Right cardiac atrium (tissue), 5 donors: ENCODE measurements around the gene HPN. TPM values are rescaled to one million over a fixed set of nuclear protein-coding genes. Genes with fewer than 3 reads are reported as not detected.

Source experiments
- ATAC-seq, 2 donors: fragments of 200-7000 bp; cut with Tn5 transposase; one replicate each; pipeline versions ENCODE4 v1.8.0 to v1.9.1; 2020; ENCODE audit warnings: moderate library complexity in 2 of 2, mild to moderate bottlenecking in 1 of 2
- DNase-seq, 3 donors: peaks; one replicate each; pipeline ENCODE4 v3.0.0-alpha.2; 2020
- H3K27ac ChIP-seq: one replicate; pipeline ENCODE4 v1.5.1; 2013; ENCODE audit warnings: mild to moderate bottlenecking, low read length, control low read depth, moderate library complexity
- H3K27me3 ChIP-seq: one replicate; pipeline ENCODE4 v1.6.1; 2013; ENCODE audit not compliant: control insufficient read depth, insufficient read depth
- H3K4me1 ChIP-seq: one replicate; pipeline ENCODE4 v1.6.1; 2013; ENCODE audit warnings: low read length; ENCODE audit not compliant: control insufficient read depth, insufficient read depth
- H3K4me3 ChIP-seq: one replicate; pipeline ENCODE4 v1.5.1; 2013; ENCODE audit warnings: low read length, control low read depth
- H3K9me3 ChIP-seq: one replicate; pipeline ENCODE4 v1.6.1; 2013; ENCODE audit warnings: low read length; ENCODE audit not compliant: control insufficient read depth
- WGBS: extraction: QIAGEN DNeasy Blood & Tissue Kit; methylation state at CpG from one replicate; pipeline ENCODE4 v1.1.7; 2013; 5-methylcytosine and 5-hydroxymethylcytosine counted together
- intact Hi-C, 4 donors: fragments of 100-400 bp; cut with DNase I; formaldehyde crosslinking; loops; one replicate each; pipeline versions ENCODE4 v1.11.0 to v1.14.0; 2022 to 2023
- polyA plus RNA-seq: library from polyadenylated mRNA; stranded (reverse); fragments of 200-250 nt; gene quantifications from one replicate; pipeline ENCODE4 v1.2.3, GENCODE V29; 2013
- total RNA-seq, 4 donors: library from RNA; stranded (reverse); fragmentation: NEBNext Ultra II Directional; extraction: Animal tissue kit (Norgen Biotek cat#: 25700); gene quantifications; one replicate each; pipeline ENCODE4 v1.2.1, GENCODE V29; 2021
- donor health status: healthy with polysubstance abuse.
- donor health status: DM: no; HTN: yes; CAD: no.
- donor health status: DM: no; HTN: no; CAD: no.
- donor health status: DM: no; HTN: yes; CAD: no; lungs with severe emphysema.
- donor health status: DM: yes; HTN: yes; CAD: no.

The HPN gene
- total and polyA plus RNA-seq, 5 donors = 1.5 to 7.0 (median 4.5) TPM

- intact Hi-C loops = no loop called here
- peak; percentile 46 to 53 for ATAC-seq
- no peaks in the 10 kb centered on the region for H3K27me3 ChIP-seq
- 27% methylated on average over 13 of the region's 13 CpGs for WGBS
- no peaks in the 10 kb centered on the region for H3K9me3 ChIP-seq
- H3K4me1 ChIP-seq = peaks cover 14% of the 10 kb centered on the region
- peak overlapping the region; percentile 60 for H3K27ac ChIP-seq
- no peak overlapping the region for H3K4me3 ChIP-seq
- DNase-seq = peak; percentile 59 to 79 (median 76)
These were observed 3.6 kb upstream of the HPN start for GRCh38 chr19:35037716-35038622.

DNA sequence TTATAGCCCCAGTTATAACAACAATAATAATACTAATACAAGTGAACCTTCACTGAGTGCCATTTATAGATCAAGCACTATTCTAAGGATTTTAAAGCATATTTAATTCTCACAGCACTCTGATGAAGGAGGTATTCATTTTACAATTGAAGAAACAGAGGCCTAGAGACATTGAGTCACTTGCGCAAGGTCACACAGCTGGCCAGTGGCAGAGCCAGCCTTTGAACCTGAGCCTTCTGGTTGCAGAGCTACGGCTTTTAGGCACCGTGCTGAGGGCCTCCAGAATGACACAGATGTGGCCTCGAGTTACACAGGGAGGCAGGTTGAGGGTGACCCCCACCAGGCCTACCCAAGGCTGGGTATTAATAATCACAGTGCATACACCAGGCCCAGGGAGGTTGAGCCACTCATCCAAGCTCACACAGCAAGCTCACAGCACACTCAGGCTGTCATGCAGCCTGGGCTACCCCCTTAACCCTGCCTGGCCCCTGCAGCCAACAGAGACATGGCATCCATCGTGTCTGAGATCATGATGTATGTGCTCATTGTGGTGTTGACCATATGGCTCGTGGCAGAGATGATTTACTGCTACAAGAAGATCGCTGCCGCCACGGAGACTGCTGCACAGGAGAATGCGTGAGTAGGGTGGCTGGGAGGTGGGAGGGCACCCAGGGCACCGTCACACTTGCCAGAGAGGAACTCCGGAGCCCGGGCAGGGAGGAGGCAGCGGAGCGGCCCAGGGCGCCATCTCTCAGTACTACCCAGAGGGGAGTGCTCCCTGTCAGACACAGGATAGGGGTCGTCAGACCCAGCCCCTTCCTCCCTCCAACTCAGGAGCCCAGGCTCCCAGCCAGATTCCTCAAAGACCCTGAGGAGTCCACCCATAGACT lies 2.7 kb upstream of the HPN start:
- peak overlapping the region; percentile 60 for H3K27ac ChIP-seq

GRCh38 chr19:35039881-35040825 lies 1.4 kb upstream of the HPN start:
- intact Hi-C loops = no loop called here
- Histone ChIP-seq H3K27me3 (no peaks in the 10 kb centered on the region), H3K4me1 (peaks cover 14% of the 10 kb centered on the region), H3K9me3 (no peaks in the 10 kb centered on the region), H3K4me3 (no peak overlapping the region), H3K27ac (peak overlapping the region; percentile 36)
- no peak for ATAC-seq
- peak in 2 of 3 donors; percentile 64 to 72 for DNase-seq
- 36% methylated on average over 39 of the region's 39 CpGs for WGBS

More for the DNA sequence above, 2.7 kb upstream of the HPN start:
- ATAC-seq (no peak), DNase-seq (peak in 2 of 3 donors; percentile 75 to 79)
- intact Hi-C loops = no loop called here
- H3K9me3 ChIP-seq = no peaks in the 10 kb centered on the region
- WGBS = 61% methylated on average over 17 of the region's 17 CpGs
- no peaks in the 10 kb centered on the region for H3K27me3 ChIP-seq
- H3K4me3 ChIP-seq = no peak overlapping the region
- peaks cover 14% of the 10 kb centered on the region for H3K4me1 ChIP-seq

GRCh38 chr19:35040826-35041547 lies 534 bp upstream of the HPN start:
- DNase-seq (peak; percentile 94 to 98 (median 98)), ATAC-seq (peak; percentile 82 to 83)
- no peaks in the 10 kb centered on the region for H3K27me3 ChIP-seq
- intact Hi-C loops = no loop called here
- H3K4me1 ChIP-seq = peaks cover 14% of the 10 kb centered on the region
- no peaks in the 10 kb centered on the region for H3K9me3 ChIP-seq
- 7% methylated on average over 36 of the region's 36 CpGs for WGBS
- no peak overlapping the region for H3K4me3 ChIP-seq
- peak overlapping the region; percentile 37 for H3K27ac ChIP-seq

DNA sequence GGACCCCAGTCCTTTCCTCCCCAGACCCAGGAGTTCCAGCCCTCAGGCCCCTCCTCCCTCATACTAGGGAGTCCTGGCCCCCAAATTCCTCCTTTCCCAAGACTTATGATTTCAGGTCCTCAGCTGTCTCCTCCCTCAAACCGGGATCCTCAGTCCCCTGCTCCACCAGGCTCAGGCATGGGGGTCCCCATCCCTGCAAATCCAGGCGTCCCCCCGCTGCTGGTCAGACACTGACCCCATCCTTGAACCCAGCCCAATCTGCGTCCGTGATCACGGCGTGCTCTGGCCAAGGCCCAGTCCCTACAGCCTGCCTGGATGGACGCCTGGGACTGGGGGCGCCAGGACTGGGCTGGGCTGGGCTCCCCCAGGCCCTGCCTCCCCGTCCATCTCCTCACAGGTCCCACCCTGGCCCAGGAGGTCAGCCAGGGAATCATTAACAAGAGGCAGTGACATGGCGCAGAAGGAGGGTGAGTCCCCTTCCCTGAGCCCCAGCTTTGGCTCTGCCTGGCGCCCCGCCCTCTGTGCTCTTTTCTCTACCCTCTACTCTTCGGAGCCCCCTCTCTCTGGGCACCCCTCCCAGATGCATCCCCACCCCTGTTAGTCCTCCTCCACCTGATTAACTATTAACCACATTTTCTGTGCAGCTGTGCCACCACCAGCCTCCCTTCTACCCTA lies 672 bp downstream of the HPN start:
- Histone ChIP-seq H3K27me3 (no peaks in the 10 kb centered on the region), H3K9me3 (no peaks in the 10 kb centered on the region), H3K4me3 (no peak overlapping the region), H3K27ac (no peak overlapping the region), H3K4me1 (peaks cover 14% of the 10 kb centered on the region)
- 65% methylated on average over 14 of the region's 14 CpGs for WGBS
- ATAC-seq (no peak), DNase-seq (peak in 2 of 3 donors; percentile 59 to 76)
- intact Hi-C loops = no loop called here

- intact Hi-C loops = no loop called here
- no peaks in the 10 kb centered on the region for H3K27me3 ChIP-seq
- ATAC-seq (no peak), DNase-seq (peak in 2 of 3 donors; percentile 22 to 41)
- H3K4me1 ChIP-seq = peaks cover 14% of the 10 kb centered on the region
- WGBS = 91% methylated on average over 14 of the region's 14 CpGs
- no peak overlapping the region for H3K27ac ChIP-seq
- no peak overlapping the region for H3K4me3 ChIP-seq
- H3K9me3 ChIP-seq = no peaks in the 10 kb centered on the region
These were observed 1.6 kb downstream of the HPN start for GRCh38 chr19:35042954-35043604.

DNA sequence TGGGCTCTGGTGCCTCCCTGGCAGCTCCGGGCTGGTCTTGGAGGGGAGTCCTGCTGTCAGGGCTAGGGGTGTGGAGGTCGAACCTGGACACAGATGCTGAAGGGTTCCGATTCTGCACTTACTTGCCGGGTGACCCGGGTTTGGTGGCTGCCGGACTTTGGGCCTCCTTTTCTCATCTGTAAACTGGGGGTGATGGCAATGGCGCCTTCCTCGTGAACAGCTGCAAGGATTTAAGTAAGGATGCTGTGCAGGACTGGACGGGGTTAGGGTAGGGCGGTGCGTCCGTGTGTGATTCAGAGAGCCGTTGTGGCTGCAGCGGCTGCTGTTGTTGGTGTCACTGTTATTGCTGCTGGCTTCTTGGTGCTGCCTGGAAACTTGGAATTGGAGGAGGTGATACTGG lies 2.4 kb downstream of the HPN start:
- WGBS = 81% methylated on average over 14 of the region's 14 CpGs
- DNase-seq (peak in 2 of 3 donors; percentile 24 to 50), ATAC-seq (no peak)
- Histone ChIP-seq H3K27me3 (no peaks in the 10 kb centered on the region), H3K4me3 (no peak overlapping the region), H3K4me1 (peaks cover 11% of the 10 kb centered on the region), H3K9me3 (no peaks in the 10 kb centered on the region), H3K27ac (no peak overlapping the region)
- intact Hi-C loops = no loop called here

GRCh38 chr19:35044317-35045117 lies 3.0 kb downstream of the HPN start:
- no peak overlapping the region for H3K27ac ChIP-seq
- intact Hi-C loops = no loop called here
- H3K4me1 ChIP-seq = peaks cover 13% of the 10 kb centered on the region
- ATAC-seq (no peak), DNase-seq (peak in 2 of 3 donors; percentile 79 to 83)
- H3K9me3 ChIP-seq = no peaks in the 10 kb centered on the region
- 58% methylated on average over 9 of the region's 9 CpGs for WGBS
- no peaks in the 10 kb centered on the region for H3K27me3 ChIP-seq
- no peak overlapping the region for H3K4me3 ChIP-seq
